ENCODE measurements around the gene PLPPR1. TPM values are rescaled to one million over a fixed set of nuclear protein-coding genes. Genes with fewer than 3 reads are reported as not detected.

PLPPR1 gene
- total and polyA plus RNA-seq, 2 experiments from 2014 or later: 1.3 to 3.7 TPM

DNA sequence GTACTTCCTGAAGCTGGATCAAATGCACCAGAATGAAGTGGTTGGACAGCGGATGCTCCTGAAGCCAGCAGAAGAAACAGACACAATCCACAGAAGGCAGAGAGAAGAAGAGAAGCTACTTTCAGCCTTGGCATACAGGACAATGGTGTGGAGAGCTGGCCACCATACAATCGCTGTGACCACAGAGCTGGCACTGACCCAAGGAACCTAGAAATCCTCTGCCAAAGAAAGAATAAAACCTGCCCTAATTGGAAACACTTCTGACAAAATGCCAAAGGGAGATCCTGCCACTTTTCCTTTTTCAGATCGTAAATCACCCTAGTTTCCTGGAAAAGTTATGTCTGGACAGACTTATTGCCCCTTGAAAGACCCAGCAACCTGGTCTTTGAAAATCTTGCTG, 278.5 kb downstream of the PLPPR1 start:
- Mint-ChIP-seq H3K27me3 (ENCODE audit: insufficient read depth, low read depth, poor library complexity) (peaks cover 2% of the 10 kb centered on the region), H3K36me3 (ENCODE audit: low read depth) (no peaks in the 10 kb centered on the region), H3K4me3 (no peak overlapping the region), H3K9me3 (no peaks in the 10 kb centered on the region), H3K4me1 (no peaks in the 10 kb centered on the region), H3K27ac (no peak overlapping the region)
- no peak for DNase-seq (ENCODE audit: low spot score)
- no peak overlapping the region for H3K4me2 ChIP-seq
- H3K4me3 ChIP-seq: no peak overlapping the region
- no peaks in the 10 kb centered on the region for H3K36me3 ChIP-seq (ENCODE audit: insufficient read depth)
- H3K27me3 ChIP-seq (ENCODE audit: insufficient read depth): no peaks in the 10 kb centered on the region
- H3K79me2 ChIP-seq (replicated peaks; ENCODE audit: insufficient read depth): no peaks in the 10 kb centered on the region
- H3F3A ChIP-seq (replicated peaks; ENCODE audit: low read depth): no peaks in the 10 kb centered on the region
- no peaks in the 10 kb centered on the region for H4K20me1 ChIP-seq (replicated peaks; ENCODE audit: insufficient read depth)
- H3K9me2 ChIP-seq (ENCODE audit: insufficient read depth): peaks cover 8% of the 10 kb centered on the region; the same call in 1 of the 2 replicates
- no peaks in the 10 kb centered on the region for H3K4me1 ChIP-seq (ENCODE audit: insufficient read depth)
- H3K27ac ChIP-seq (ENCODE audit: low read depth): no peak overlapping the region
- no peak for ATAC-seq
- TF ChIP-seq ZNF114 (CRISPR knock-in tag; IDR thresholded peaks at IDR 0.05) (no peak), EZH2 (IDR thresholded peaks at IDR 0.05; ENCODE audit: low read depth, unreplicated experiment) (no peak), CREB1 (CRISPR knock-in tag; IDR thresholded peaks at IDR 0.05; ENCODE audit: low read depth) (no peak), EZH2phosphoT487 (IDR thresholded peaks at IDR 0.05; ENCODE audit: unreplicated experiment) (no peak), NANOG (IDR thresholded peaks at IDR 0.05; ENCODE audit: borderline replicate concordance) (no peak), POLR2AphosphoS5 (IDR thresholded peaks at IDR 0.05; ENCODE audit: low read depth) (no peak), STAT1 (IDR thresholded peaks at IDR 0.05; ENCODE audit: unreplicated experiment) (no peak), ZNF331 (CRISPR knock-in tag; IDR thresholded peaks at IDR 0.05; ENCODE audit: low read depth) (no peak), JUNB (IDR thresholded peaks at IDR 0.05; ENCODE audit: unreplicated experiment) (no peak)
- TF ChIP-seq, protein P1, sequence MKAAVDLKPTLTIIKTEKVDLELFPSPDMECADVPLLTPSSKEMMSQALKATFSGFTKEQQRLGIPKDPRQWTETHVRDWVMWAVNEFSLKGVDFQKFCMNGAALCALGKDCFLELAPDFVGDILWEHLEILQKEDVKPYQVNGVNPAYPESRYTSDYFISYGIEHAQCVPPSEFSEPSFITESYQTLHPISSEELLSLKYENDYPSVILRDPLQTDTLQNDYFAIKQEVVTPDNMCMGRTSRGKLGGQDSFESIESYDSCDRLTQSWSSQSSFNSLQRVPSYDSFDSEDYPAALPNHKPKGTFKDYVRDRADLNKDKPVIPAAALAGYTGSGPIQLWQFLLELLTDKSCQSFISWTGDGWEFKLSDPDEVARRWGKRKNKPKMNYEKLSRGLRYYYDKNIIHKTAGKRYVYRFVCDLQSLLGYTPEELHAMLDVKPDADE (IDR thresholded peaks at IDR 0.05): no peak
- TF ChIP-seq, protein P2, sequence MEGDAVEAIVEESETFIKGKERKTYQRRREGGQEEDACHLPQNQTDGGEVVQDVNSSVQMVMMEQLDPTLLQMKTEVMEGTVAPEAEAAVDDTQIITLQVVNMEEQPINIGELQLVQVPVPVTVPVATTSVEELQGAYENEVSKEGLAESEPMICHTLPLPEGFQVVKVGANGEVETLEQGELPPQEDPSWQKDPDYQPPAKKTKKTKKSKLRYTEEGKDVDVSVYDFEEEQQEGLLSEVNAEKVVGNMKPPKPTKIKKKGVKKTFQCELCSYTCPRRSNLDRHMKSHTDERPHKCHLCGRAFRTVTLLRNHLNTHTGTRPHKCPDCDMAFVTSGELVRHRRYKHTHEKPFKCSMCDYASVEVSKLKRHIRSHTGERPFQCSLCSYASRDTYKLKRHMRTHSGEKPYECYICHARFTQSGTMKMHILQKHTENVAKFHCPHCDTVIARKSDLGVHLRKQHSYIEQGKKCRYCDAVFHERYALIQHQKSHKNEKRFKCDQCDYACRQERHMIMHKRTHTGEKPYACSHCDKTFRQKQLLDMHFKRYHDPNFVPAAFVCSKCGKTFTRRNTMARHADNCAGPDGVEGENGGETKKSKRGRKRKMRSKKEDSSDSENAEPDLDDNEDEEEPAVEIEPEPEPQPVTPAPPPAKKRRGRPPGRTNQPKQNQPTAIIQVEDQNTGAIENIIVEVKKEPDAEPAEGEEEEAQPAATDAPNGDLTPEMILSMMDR (conservative IDR thresholded peaks at IDR 0.05; ENCODE audit: low read depth in 2 of 2): no peak
- TF ChIP-seq, protein P3, sequence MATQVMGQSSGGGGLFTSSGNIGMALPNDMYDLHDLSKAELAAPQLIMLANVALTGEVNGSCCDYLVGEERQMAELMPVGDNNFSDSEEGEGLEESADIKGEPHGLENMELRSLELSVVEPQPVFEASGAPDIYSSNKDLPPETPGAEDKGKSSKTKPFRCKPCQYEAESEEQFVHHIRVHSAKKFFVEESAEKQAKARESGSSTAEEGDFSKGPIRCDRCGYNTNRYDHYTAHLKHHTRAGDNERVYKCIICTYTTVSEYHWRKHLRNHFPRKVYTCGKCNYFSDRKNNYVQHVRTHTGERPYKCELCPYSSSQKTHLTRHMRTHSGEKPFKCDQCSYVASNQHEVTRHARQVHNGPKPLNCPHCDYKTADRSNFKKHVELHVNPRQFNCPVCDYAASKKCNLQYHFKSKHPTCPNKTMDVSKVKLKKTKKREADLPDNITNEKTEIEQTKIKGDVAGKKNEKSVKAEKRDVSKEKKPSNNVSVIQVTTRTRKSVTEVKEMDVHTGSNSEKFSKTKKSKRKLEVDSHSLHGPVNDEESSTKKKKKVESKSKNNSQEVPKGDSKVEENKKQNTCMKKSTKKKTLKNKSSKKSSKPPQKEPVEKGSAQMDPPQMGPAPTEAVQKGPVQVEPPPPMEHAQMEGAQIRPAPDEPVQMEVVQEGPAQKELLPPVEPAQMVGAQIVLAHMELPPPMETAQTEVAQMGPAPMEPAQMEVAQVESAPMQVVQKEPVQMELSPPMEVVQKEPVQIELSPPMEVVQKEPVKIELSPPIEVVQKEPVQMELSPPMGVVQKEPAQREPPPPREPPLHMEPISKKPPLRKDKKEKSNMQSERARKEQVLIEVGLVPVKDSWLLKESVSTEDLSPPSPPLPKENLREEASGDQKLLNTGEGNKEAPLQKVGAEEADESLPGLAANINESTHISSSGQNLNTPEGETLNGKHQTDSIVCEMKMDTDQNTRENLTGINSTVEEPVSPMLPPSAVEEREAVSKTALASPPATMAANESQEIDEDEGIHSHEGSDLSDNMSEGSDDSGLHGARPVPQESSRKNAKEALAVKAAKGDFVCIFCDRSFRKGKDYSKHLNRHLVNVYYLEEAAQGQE (IDR thresholded peaks at IDR 0.05; ENCODE audit: unreplicated experiment): no peak
- TF ChIP-seq, protein P4, sequence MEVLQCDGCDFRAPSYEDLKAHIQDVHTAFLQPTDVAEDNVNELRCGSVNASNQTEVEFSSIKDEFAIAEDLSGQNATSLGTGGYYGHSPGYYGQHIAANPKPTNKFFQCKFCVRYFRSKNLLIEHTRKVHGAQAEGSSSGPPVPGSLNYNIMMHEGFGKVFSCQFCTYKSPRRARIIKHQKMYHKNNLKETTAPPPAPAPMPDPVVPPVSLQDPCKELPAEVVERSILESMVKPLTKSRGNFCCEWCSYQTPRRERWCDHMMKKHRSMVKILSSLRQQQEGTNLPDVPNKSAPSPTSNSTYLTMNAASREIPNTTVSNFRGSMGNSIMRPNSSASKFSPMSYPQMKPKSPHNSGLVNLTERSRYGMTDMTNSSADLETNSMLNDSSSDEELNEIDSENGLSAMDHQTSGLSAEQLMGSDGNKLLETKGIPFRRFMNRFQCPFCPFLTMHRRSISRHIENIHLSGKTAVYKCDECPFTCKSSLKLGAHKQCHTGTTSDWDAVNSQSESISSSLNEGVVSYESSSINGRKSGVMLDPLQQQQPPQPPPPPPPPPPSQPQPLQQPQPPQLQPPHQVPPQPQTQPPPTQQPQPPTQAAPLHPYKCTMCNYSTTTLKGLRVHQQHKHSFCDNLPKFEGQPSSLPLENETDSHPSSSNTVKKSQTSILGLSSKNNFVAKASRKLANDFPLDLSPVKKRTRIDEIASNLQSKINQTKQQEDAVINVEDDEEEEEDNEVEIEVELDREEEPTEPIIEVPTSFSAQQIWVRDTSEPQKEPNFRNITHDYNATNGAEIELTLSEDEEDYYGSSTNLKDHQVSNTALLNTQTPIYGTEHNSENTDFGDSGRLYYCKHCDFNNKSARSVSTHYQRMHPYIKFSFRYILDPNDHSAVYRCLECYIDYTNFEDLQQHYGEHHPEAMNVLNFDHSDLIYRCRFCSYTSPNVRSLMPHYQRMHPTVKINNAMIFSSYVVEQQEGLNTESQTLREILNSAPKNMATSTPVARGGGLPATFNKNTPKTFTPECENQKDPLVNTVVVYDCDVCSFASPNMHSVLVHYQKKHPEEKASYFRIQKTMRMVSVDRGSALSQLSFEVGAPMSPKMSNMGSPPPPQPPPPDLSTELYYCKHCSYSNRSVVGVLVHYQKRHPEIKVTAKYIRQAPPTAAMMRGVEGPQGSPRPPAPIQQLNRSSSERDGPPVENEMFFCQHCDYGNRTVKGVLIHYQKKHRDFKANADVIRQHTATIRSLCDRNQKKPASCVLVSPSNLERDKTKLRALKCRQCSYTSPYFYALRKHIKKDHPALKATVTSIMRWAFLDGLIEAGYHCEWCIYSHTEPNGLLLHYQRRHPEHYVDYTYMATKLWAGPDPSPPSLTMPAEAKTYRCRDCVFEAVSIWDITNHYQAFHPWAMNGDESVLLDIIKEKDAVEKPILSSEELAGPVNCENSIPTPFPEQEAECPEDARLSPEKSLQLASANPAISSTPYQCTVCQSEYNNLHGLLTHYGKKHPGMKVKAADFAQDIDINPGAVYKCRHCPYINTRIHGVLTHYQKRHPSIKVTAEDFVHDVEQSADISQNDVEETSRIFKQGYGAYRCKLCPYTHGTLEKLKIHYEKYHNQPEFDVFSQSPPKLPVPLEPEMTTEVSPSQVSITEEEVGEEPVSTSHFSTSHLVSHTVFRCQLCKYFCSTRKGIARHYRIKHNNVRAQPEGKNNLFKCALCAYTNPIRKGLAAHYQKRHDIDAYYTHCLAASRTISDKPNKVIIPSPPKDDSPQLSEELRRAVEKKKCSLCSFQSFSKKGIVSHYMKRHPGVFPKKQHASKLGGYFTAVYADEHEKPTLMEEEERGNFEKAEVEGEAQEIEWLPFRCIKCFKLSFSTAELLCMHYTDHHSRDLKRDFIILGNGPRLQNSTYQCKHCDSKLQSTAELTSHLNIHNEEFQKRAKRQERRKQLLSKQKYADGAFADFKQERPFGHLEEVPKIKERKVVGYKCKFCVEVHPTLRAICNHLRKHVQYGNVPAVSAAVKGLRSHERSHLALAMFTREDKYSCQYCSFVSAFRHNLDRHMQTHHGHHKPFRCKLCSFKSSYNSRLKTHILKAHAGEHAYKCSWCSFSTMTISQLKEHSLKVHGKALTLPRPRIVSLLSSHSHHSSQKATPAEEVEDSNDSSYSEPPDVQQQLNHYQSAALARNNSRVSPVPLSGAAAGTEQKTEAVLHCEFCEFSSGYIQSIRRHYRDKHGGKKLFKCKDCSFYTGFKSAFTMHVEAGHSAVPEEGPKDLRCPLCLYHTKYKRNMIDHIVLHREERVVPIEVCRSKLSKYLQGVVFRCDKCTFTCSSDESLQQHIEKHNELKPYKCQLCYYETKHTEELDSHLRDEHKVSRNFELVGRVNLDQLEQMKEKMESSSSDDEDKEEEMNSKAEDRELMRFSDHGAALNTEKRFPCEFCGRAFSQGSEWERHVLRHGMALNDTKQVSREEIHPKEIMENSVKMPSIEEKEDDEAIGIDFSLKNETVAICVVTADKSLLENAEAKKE (CRISPR knock-in tag; IDR thresholded peaks at IDR 0.05): no peak
- no peak overlapping the region for H2AFZ ChIP-seq

Measured in GM23338 (cell line).